ENCODE measurements around the gene PSMC3. TPM values are rescaled to one million over a fixed set of nuclear protein-coding genes. Genes with fewer than 3 reads are reported as not detected.
A peak's percentile ranks its signal among the peaks of the same experiment; 100 is the strongest.

The PSMC3 gene
- total RNA-seq, 3 donors from 2014 or later: 70.7 to 115 (median 91.0) TPM

- Histone ChIP-seq H3K4me1 (ENCODE audit: low read depth) (peaks cover 15% of the 10 kb centered on the region), H3K9me3 (no peaks in the 10 kb centered on the region), H3K4me3 (no peak overlapping the region), H3K36me3 (ENCODE audit: low read depth) (no peaks in the 10 kb centered on the region)
- ATAC-seq: peak; percentile 66
- intact Hi-C loops (cut with DNase I, micrococcal nuclease): no loop called here
- peak; percentile 47 to 61 (median 55) for DNase-seq
- TF ChIP-seq, protein P1, sequence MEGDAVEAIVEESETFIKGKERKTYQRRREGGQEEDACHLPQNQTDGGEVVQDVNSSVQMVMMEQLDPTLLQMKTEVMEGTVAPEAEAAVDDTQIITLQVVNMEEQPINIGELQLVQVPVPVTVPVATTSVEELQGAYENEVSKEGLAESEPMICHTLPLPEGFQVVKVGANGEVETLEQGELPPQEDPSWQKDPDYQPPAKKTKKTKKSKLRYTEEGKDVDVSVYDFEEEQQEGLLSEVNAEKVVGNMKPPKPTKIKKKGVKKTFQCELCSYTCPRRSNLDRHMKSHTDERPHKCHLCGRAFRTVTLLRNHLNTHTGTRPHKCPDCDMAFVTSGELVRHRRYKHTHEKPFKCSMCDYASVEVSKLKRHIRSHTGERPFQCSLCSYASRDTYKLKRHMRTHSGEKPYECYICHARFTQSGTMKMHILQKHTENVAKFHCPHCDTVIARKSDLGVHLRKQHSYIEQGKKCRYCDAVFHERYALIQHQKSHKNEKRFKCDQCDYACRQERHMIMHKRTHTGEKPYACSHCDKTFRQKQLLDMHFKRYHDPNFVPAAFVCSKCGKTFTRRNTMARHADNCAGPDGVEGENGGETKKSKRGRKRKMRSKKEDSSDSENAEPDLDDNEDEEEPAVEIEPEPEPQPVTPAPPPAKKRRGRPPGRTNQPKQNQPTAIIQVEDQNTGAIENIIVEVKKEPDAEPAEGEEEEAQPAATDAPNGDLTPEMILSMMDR (IDR thresholded peaks at IDR 0.05): no peak
Measured at GRCh38 chr11:47466701-47467250, 40.5 kb upstream of the PSMC3 start.

DNA sequence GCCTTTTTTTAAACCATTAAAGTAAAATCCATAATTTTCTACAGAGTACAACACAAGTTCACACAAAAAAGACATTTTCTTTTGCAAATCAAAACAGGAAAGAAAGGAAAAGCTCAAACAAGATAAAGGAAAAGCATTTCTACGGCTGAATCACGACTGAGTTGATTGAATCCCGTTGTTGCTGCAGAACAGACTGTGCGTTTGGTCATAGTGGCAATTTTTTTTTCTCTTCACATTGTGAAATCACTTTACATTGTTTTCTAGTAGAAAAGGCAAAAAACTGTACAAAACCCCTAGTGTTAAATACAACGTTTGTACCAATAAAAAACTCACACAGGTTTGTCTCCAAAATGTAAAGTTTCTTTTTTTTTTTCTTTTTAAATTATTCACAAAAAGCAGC is 40.0 kb upstream of the PSMC3 start:
- Histone ChIP-seq H3K9me3 (no peaks in the 10 kb centered on the region), H3K4me1 (ENCODE audit: low read depth) (peaks cover 15% of the 10 kb centered on the region), H3K36me3 (ENCODE audit: low read depth) (no peaks in the 10 kb centered on the region), H3K4me3 (no peak overlapping the region)
- DNase-seq (no peak), ATAC-seq (no peak)
- TF ChIP-seq, protein P1 (IDR thresholded peaks at IDR 0.05): no peak
- intact Hi-C loops (cut with DNase I, micrococcal nuclease): no loop called here

GRCh38 chr11:47464483-47464882 is 38.2 kb upstream of the PSMC3 start:
- no peak for ATAC-seq
- TF ChIP-seq, protein P1 (IDR thresholded peaks at IDR 0.05): no peak
- intact Hi-C loops (cut with DNase I, micrococcal nuclease): no loop called here
- DNase-seq: no peak
- no peaks in the 10 kb centered on the region for H3K36me3 ChIP-seq (ENCODE audit: low read depth)
- H3K4me3 ChIP-seq: no peak overlapping the region
- peaks cover 15% of the 10 kb centered on the region for H3K4me1 ChIP-seq (ENCODE audit: low read depth)
- no peaks in the 10 kb centered on the region for H3K9me3 ChIP-seq

DNA sequence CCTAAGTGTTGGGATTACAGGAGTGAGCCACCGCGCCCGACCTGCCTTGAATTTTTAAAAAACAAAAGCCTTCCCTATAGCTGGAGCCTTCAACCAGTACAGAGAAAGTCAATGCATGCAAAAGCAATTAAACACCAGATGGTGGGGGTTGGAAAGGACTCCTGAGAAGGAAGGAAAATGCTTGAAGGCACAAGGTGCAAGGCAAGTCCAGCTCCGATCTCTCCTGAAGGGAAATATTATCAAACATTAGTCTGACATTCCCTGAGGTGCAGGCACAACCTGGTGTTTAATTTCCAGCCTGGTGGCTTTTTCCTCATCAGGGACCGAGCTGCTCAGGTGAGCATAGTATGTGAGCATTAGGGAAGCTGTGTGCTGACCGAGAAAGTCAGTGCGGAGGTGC is 35.6 kb upstream of the PSMC3 start:
- Histone ChIP-seq H3K4me3 (no peak overlapping the region), H3K36me3 (ENCODE audit: low read depth) (no peaks in the 10 kb centered on the region), H3K9me3 (no peaks in the 10 kb centered on the region), H3K4me1 (ENCODE audit: low read depth) (no peaks in the 10 kb centered on the region)
- DNase-seq (no peak), ATAC-seq (no peak)
- TF ChIP-seq, protein P1 (IDR thresholded peaks at IDR 0.05): no peak
- intact Hi-C loops (cut with DNase I, micrococcal nuclease): no loop called here

GRCh38 chr11:47460571-47461235 is 34.5 kb upstream of the PSMC3 start:
- intact Hi-C loops (cut with DNase I, micrococcal nuclease): no loop called here
- H3K36me3 ChIP-seq (ENCODE audit: low read depth): no peaks in the 10 kb centered on the region
- TF ChIP-seq, protein P1 (IDR thresholded peaks at IDR 0.05): no peak

More at GRCh38 chr11:47460571-47461235, 34.5 kb upstream of the PSMC3 start:
- Histone ChIP-seq H3K4me3 (no peak overlapping the region), H3K4me1 (ENCODE audit: low read depth) (no peaks in the 10 kb centered on the region), H3K9me3 (no peaks in the 10 kb centered on the region)
- no peak for ATAC-seq
- DNase-seq: no peak

Data from mucosa of descending colon (tissue), 3 donors.